Loucy (cell line): ENCODE measurements around the gene BMERB1.
"Not testable (repeated sequence)": the region's sequence is repeated elsewhere in the genome, so short reads cannot be mapped to it uniquely, and the experiment has no call there.

ENCODE experiments used
- H2AFZ ChIP-seq: fragments of 200-600 bp; sonication (generic); 2 replicates; pipeline ENCODE4 v1.6.0; 2016; ENCODE audit warnings: antibody characterized with exemption, mild to moderate bottlenecking, low read length, moderate library complexity
- H3F3A ChIP-seq: fragments of 200-600 bp; 2 replicates; pipeline ENCODE4 v1.6.0; 2016; ENCODE audit warnings: antibody characterized with exemption, low read depth, mild to moderate bottlenecking
- H3K27me3 ChIP-seq: fragments of 200-600 bp; sonication (generic); 2 replicates; pipeline ENCODE4 v1.6.1; 2014; ENCODE audit warnings: low read length, mild to moderate bottlenecking; ENCODE audit not compliant: insufficient read depth, poor library complexity, severe bottlenecking
- H3K36me3 ChIP-seq: fragments of 200-600 bp; sonication (generic); 2 replicates; pipeline ENCODE4 v1.6.1; 2016; ENCODE audit warnings: low read length; ENCODE audit not compliant: insufficient read depth
- H3K4me1 ChIP-seq: fragments of 200-600 bp; sonication (generic); 2 replicates; pipeline ENCODE4 v1.5.1; 2014; ENCODE audit warnings: low read length, mild to moderate bottlenecking; ENCODE audit not compliant: insufficient read depth, poor library complexity, severe bottlenecking
- H3K4me2 ChIP-seq: fragments of 200-600 bp; sonication (generic); 2 replicates; pipeline ENCODE4 v1.6.0; 2014; ENCODE audit warnings: antibody characterized with exemption, low read length, low read depth, mild to moderate bottlenecking; ENCODE audit not compliant: poor library complexity, severe bottlenecking
- H3K4me3 ChIP-seq: fragments of 200-600 bp; sonication (generic); 2 replicates; pipeline ENCODE4 v1.5.1; 2014; ENCODE audit warnings: low read length, mild to moderate bottlenecking, mixed read lengths; ENCODE audit not compliant: poor library complexity, severe bottlenecking
- H3K79me2 ChIP-seq: fragments of 200-600 bp; sonication (generic); 2 replicates; pipeline ENCODE4 v1.6.1; 2014; ENCODE audit warnings: low read length; ENCODE audit not compliant: insufficient read depth
- H3K9ac ChIP-seq: fragments of 200-600 bp; sonication (generic); 2 replicates; pipeline ENCODE4 v1.6.0; 2014; ENCODE audit warnings: mild to moderate bottlenecking, low read depth, low read length, moderate library complexity; ENCODE audit not compliant: poor library complexity, severe bottlenecking
- H3K9me2 ChIP-seq: fragments of 200-600 bp; sonication (generic); replicated peaks from 2 replicates; pipeline ENCODE4 v1.6.1; 2016; ENCODE audit warnings: low read depth, low read length, mixed read lengths
- H3K9me3 ChIP-seq: fragments of 200-600 bp; sonication (generic); 2 replicates; pipeline ENCODE4 v1.6.1; 2014; ENCODE audit warnings: mild to moderate bottlenecking, antibody characterized with exemption, low read length, low read depth; ENCODE audit not compliant: insufficient read depth
- H4K20me1 ChIP-seq: fragments of 200-600 bp; sonication (generic); 2 replicates; pipeline ENCODE4 v1.6.0; 2014; ENCODE audit warnings: antibody characterized with exemption, low read length, mild to moderate bottlenecking; ENCODE audit not compliant: insufficient read depth, poor library complexity, severe bottlenecking
- CTCF ChIP-seq: fragments of 200-600 bp; sonication (generic); conservative IDR thresholded peaks from 2 replicates; pipeline ENCODE4 v1.5.1; 2014; ENCODE audit warnings: mild to moderate bottlenecking, antibody characterized with exemption, low read length
- EZH2phosphoT487 ChIP-seq: fragments of 200-600 bp; IDR thresholded peaks from 2 replicates; pipeline ENCODE4 v1.6.1; 2018; ENCODE audit warnings: antibody characterized with exemption, mild to moderate bottlenecking, moderate library complexity, borderline replicate concordance

BMERB1 gene

GRCh38 chr16:15401972-15402371 lies 32.4 kb upstream of the BMERB1 start:
- TF ChIP-seq EZH2phosphoT487, result no peak
- no peak for TF ChIP-seq CTCF
- H3F3A ChIP-seq, result no peaks in the 10 kb centered on the region
- H3K4me3 ChIP-seq, result no peak overlapping the region
- H3K79me2 ChIP-seq, result no peaks in the 10 kb centered on the region
- no peaks in the 10 kb centered on the region for H4K20me1 ChIP-seq
- no peaks in the 10 kb centered on the region for H3K4me1 ChIP-seq
- no peak overlapping the region for H3K9ac ChIP-seq
- H3K9me3 ChIP-seq, result no peaks in the 10 kb centered on the region
- H3K9me2 ChIP-seq, result no peaks in the 10 kb centered on the region
- no peaks in the 10 kb centered on the region for H3K36me3 ChIP-seq
- no peaks in the 10 kb centered on the region for H3K27me3 ChIP-seq
- no peak overlapping the region for H3K4me2 ChIP-seq
- no peak overlapping the region for H2AFZ ChIP-seq

GRCh38 chr16:15403392-15403995 lies 30.9 kb upstream of the BMERB1 start:
- Histone ChIP-seq H3K9ac (no peak overlapping the region), H3K9me3 (no peaks in the 10 kb centered on the region), H3K9me2 (no peaks in the 10 kb centered on the region), H3K4me3 (no peak overlapping the region), H3K4me2 (no peak overlapping the region), H3K36me3 (no peaks in the 10 kb centered on the region), H3F3A (no peaks in the 10 kb centered on the region), H4K20me1 (no peaks in the 10 kb centered on the region), H2AFZ (no peak overlapping the region), H3K4me1 (no peaks in the 10 kb centered on the region), H3K27me3 (no peaks in the 10 kb centered on the region), H3K79me2 (no peaks in the 10 kb centered on the region)
- TF ChIP-seq CTCF (no peak), EZH2phosphoT487 (no peak)

- H3K4me1 ChIP-seq, H3K9me2 ChIP-seq, H3K4me3 ChIP-seq, H3K27me3 ChIP-seq, H3F3A ChIP-seq, H3K4me2 ChIP-seq, H3K79me2 ChIP-seq, H3K9me3 ChIP-seq, H2AFZ ChIP-seq, H3K9ac ChIP-seq, H4K20me1 ChIP-seq, H3K36me3 ChIP-seq: not testable (repeated sequence)
These were observed 30.3 kb upstream of the BMERB1 start for GRCh38 chr16:15404091-15404490.

- no peaks in the 10 kb centered on the region for H3K9me2 ChIP-seq
- no peak overlapping the region for H2AFZ ChIP-seq
- no peaks in the 10 kb centered on the region for H4K20me1 ChIP-seq
These were observed 29.6 kb upstream of the BMERB1 start for GRCh38 chr16:15404792-15405191.

GRCh38 chr16:15407756-15408155 lies 26.6 kb upstream of the BMERB1 start:
- H3K4me1 ChIP-seq, H3K27me3 ChIP-seq, H3F3A ChIP-seq, H3K36me3 ChIP-seq, H3K9me3 ChIP-seq, H3K79me2 ChIP-seq, H3K9ac ChIP-seq, H3K4me2 ChIP-seq, H2AFZ ChIP-seq, H3K9me2 ChIP-seq, H4K20me1 ChIP-seq, H3K4me3 ChIP-seq: not testable (repeated sequence)

More at GRCh38 chr16:15404792-15405191, 29.6 kb upstream of the BMERB1 start:
- Histone ChIP-seq H3K27me3 (no peaks in the 10 kb centered on the region), H3K4me2 (no peak overlapping the region), H3K36me3 (no peaks in the 10 kb centered on the region), H3K79me2 (no peaks in the 10 kb centered on the region), H3K4me1 (no peaks in the 10 kb centered on the region), H3K4me3 (no peak overlapping the region), H3K9ac (no peak overlapping the region), H3F3A (no peaks in the 10 kb centered on the region), H3K9me3 (no peaks in the 10 kb centered on the region)
- no peak for TF ChIP-seq CTCF
- no peak for TF ChIP-seq EZH2phosphoT487
